AG09319 (cell line): ENCODE data around the gene PASK.

Source experiments
- DNase-seq: peaks from one replicate; pipeline ENCODE4 v3.0.0-alpha.2; 2010; ENCODE audit warnings: low read depth; ENCODE audit errors: extremely low read depth
- CTCF ChIP-seq: IDR thresholded peaks from 2 replicates; pipeline ENCODE4 v1.5.1; 2011; ENCODE audit warnings: low read depth, mild to moderate bottlenecking, inconsistent platforms, low read length, moderate library complexity

Gene PASK

GRCh38 chr2:241074065-241074818, 75.0 kb downstream of the PASK start:
- DNase-seq, result no peak
- no peak for TF ChIP-seq CTCF

DNA sequence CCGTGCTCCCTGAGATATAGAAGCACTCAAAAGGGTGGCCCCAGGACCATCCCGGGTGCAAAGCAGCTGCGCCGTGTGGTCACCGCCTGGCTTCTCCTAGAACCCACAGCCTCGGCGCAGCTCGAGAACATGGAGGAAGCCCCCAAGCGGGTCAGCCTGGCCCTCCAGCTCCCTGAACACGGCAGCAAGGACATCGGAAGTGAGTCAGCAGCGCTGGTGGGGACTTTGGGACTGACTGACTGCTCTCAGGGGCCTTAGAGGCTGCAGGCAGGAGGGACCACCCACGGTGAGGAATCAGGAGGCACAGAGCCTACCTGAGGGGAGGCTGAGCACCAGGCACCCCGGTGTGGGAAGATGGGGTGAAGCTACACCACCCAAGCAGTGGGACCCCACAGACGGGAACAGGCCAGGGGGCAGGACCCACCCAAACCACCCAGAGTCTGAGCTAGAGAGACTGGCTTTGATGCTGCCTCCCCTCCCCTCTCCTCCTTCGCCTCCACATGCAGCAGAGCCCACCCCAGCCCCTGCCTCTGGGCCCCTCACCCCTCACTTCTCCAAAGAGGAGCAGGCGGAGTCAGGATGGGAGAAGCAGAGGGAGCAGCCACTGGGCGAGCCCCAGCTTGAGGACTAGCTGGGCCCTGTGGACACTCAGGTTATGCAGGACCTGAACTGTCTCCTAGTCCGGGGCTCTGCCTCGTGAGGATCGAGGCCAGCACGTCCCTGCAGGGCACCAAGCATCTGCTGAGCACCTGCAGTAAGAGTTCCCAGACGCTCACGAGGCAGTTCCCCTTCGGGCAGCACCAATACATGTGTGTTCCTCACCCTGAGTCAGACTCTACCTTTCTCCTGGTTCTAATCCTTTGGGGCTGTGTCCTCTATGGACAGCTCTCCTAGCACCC, 75.9 kb downstream of the PASK start:
- no peak for DNase-seq
- TF ChIP-seq CTCF, result no peak

DNA sequence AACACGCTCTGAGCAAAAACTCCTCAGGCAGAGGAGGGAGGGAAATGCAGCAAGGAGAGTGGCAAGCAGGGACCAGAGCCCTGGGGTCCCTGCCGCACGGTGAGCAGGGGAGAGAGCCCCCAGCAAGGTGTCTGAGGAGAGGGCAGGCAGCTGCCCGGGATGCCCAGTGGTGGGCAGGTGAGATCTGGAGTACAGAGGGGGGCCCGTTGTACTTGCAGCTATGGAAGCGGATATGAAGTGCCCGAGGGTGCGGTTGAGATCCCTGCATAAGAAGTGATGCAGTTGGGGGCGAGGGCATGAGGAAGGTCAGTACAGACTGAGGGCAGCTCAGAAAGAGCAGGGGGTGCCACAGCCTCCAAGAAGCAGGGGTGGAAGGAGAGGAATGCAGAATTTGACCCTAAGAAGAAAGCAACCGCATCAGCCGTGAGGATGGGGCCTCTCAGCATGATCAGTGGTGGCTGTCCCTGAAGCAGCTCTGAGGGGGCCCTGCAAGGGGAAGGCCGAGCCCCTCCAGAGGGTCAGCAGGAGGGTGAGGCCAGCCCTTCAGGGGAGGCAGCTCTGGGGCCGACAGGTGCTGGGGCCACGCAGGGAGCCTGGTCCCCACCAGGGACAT, 76.6 kb downstream of the PASK start:
- TF ChIP-seq CTCF, result no peak
- DNase-seq, result no peak

GRCh38 chr2:241072151-241072550, 77.1 kb downstream of the PASK start:
- no peak for DNase-seq
- no peak for TF ChIP-seq CTCF

GRCh38 chr2:241071677-241072111, 77.6 kb downstream of the PASK start:
- DNase-seq, result no peak
- no peak for TF ChIP-seq CTCF

DNA sequence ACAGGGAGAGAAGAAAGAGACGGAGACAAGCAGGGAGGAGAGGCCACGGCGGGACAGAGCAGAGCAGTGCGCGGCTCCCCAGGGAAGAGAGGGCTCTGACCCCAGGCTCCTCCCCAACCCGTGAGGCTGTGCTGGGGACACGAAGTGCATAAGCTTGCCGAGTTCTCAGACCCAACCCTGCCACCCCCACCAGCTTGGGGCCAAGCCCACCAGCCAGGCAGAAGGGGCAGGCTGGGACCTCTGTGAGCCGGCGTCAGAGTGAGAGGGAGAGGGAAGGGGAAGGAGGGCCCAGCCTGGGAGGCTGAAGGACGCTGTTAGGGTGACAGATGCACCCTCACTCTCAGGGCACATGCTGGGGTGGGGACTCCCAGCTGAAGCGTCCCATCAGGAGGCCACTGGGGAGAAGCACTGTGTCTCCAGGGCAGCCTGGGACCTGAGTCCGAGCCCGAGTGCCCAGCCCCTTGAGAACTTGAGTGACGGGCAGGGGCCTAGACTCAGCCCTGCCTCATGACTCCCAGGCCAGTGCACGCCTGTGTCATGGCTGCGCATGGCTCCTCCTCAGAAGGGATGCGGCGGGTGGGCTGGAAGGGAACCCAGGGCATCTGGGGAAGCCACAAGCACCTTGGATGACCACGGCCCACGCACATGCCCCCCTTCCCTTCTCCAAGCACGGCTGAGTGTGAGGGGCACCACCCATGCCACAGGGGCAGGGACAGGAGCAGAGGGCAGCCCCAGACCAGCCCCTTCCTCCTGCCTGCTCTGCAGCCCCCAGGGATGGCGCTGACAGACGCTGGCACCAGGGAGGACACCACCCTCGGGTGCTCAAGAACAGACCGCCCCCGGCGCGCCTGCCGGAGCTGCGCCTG, 78.2 kb downstream of the PASK start:
- no peak for TF ChIP-seq CTCF
- no peak for DNase-seq
